ENCODE data around the gene LPAR2.

The LPAR2 gene

GRCh38 chr19:19582471-19582870 lies 45.5 kb downstream of the LPAR2 start:
- no peaks in the 10 kb centered on the region for H3K27me3 ChIP-seq (ENCODE audit: insufficient read depth, poor library complexity, severe bottlenecking)

DNA sequence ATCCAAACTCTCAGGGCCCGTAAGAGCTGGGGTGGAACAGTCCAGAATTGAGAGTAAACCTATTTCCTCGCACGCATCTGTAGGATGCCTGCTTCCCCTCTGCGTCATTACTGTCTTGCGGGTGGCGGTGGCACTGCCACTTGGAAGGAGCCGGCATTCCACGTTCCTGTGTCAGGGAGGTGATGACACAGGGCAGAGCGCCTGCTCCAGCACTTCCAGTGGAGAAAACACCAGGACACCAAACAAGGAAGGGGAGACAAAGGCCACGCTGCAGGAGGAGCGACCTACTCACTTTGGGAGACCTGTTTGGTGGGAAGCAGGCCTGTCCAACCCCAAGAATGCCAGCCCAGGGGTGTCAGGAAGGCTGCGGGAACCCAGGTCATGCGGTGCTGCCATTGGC lies 46.6 kb downstream of the LPAR2 start:
- no peaks in the 10 kb centered on the region for H3K36me3 ChIP-seq (ENCODE audit: low read depth)
- no peaks in the 10 kb centered on the region for H3K27me3 ChIP-seq (ENCODE audit: insufficient read depth, poor library complexity, severe bottlenecking)
- no peak overlapping the region for H3K27ac ChIP-seq (ENCODE audit: poor library complexity, severe bottlenecking)
- DNase-seq (ENCODE audit: low spot score) (no peak), ATAC-seq (ENCODE audit: low read depth) (no peak)
- TF ChIP-seq, protein P1, sequence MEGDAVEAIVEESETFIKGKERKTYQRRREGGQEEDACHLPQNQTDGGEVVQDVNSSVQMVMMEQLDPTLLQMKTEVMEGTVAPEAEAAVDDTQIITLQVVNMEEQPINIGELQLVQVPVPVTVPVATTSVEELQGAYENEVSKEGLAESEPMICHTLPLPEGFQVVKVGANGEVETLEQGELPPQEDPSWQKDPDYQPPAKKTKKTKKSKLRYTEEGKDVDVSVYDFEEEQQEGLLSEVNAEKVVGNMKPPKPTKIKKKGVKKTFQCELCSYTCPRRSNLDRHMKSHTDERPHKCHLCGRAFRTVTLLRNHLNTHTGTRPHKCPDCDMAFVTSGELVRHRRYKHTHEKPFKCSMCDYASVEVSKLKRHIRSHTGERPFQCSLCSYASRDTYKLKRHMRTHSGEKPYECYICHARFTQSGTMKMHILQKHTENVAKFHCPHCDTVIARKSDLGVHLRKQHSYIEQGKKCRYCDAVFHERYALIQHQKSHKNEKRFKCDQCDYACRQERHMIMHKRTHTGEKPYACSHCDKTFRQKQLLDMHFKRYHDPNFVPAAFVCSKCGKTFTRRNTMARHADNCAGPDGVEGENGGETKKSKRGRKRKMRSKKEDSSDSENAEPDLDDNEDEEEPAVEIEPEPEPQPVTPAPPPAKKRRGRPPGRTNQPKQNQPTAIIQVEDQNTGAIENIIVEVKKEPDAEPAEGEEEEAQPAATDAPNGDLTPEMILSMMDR (IDR thresholded peaks at IDR 0.05; ENCODE audit: poor library complexity, severe bottlenecking) = no peak
- no peak overlapping the region for H3K4me3 ChIP-seq (ENCODE audit: severe bottlenecking)
- H3K9me3 ChIP-seq (ENCODE audit: severe bottlenecking) = no peaks in the 10 kb centered on the region
- H3K4me1 ChIP-seq (ENCODE audit: insufficient read depth, poor library complexity, severe bottlenecking) = no peaks in the 10 kb centered on the region

More at GRCh38 chr19:19582471-19582870, 45.5 kb downstream of the LPAR2 start:
- no peaks in the 10 kb centered on the region for H3K9me3 ChIP-seq (ENCODE audit: severe bottlenecking)
- no peak overlapping the region for H3K4me3 ChIP-seq (ENCODE audit: severe bottlenecking)
- H3K4me1 ChIP-seq (ENCODE audit: insufficient read depth, poor library complexity, severe bottlenecking) = no peaks in the 10 kb centered on the region
- H3K36me3 ChIP-seq (ENCODE audit: low read depth) = no peaks in the 10 kb centered on the region
- no peak overlapping the region for H3K27ac ChIP-seq (ENCODE audit: poor library complexity, severe bottlenecking)
- DNase-seq (ENCODE audit: low spot score) (no peak), ATAC-seq (ENCODE audit: low read depth) (no peak)
- TF ChIP-seq, protein P1 (IDR thresholded peaks at IDR 0.05; ENCODE audit: poor library complexity, severe bottlenecking) = no peak

DNA sequence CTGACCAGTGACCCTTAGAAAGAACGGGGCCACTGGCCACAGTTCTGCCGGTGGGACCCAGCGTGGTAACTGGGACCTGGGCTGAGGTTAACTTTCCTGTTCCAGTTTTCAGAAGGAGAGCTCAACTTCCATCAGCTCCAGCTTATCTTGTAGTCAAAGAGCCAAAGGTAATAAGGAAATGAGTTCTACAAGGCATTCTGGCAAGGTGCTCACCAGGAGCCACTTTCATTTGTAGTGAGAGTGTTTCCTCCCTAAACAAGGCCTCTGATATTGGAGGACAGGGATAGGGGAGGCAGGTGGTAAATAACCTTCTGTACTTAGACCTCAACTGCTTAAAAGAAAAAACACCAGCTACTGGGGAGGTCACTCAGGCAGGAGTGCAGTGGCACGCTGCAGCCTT lies 47.6 kb downstream of the LPAR2 start:
- no peaks in the 10 kb centered on the region for H3K36me3 ChIP-seq (ENCODE audit: low read depth)
- H3K9me3 ChIP-seq (ENCODE audit: severe bottlenecking) = no peaks in the 10 kb centered on the region
- DNase-seq (ENCODE audit: low spot score) (no peak), ATAC-seq (ENCODE audit: low read depth) (no peak)
- H3K27ac ChIP-seq (ENCODE audit: poor library complexity, severe bottlenecking) = no peak overlapping the region
- H3K4me3 ChIP-seq (ENCODE audit: severe bottlenecking) = no peak overlapping the region
- TF ChIP-seq, protein P1 (IDR thresholded peaks at IDR 0.05; ENCODE audit: poor library complexity, severe bottlenecking) = no peak
- H3K4me1 ChIP-seq (ENCODE audit: insufficient read depth, poor library complexity, severe bottlenecking) = no peaks in the 10 kb centered on the region
- H3K27me3 ChIP-seq (ENCODE audit: insufficient read depth, poor library complexity, severe bottlenecking) = no peaks in the 10 kb centered on the region

DNA sequence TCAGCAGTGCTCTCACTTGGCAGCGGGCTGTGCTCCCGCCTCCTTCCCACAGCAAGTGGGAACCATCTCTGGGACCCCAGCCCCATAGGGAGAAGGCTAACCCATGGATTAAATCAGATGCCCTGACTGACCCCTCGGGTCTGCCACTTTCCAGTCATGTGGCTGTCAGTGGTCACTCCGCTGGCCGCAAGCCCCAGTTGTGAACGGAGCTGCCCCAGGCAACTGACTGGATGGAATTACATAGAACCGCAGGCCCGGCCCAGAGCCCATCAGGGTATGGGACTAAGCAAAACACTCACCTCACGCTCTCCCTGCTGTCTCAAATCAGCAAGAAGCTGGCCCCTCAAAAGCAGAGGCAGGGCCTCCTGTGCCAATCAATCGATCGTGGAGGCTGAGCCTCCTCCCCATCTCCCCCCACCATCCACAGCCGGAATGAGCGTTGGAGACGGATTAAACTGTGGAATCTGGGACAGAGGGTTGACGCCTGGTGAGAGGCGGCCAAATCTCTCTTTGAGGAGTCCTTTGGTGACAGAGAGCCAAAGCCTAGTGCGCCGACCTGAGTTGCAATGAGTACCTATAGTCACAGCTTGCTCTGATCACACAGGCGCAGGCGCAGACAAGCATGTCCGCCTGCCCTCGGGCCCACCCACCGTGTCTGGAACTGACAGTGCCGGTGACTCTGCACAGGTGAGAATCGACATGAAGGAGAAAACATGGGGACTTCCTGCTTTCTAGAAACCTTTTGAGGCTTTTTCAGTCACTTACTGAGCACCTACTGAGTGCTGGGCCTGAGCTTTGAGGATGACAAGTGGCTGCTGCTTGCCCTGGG lies 48.3 kb downstream of the LPAR2 start:
- TF ChIP-seq, protein P1 (IDR thresholded peaks at IDR 0.05; ENCODE audit: poor library complexity, severe bottlenecking) = no peak
- Histone ChIP-seq H3K36me3 (ENCODE audit: low read depth) (no peaks in the 10 kb centered on the region), H3K9me3 (ENCODE audit: severe bottlenecking) (no peaks in the 10 kb centered on the region), H3K27me3 (ENCODE audit: insufficient read depth, poor library complexity, severe bottlenecking) (no peaks in the 10 kb centered on the region), H3K4me1 (ENCODE audit: insufficient read depth, poor library complexity, severe bottlenecking) (no peaks in the 10 kb centered on the region), H3K4me3 (ENCODE audit: severe bottlenecking) (no peak overlapping the region), H3K27ac (ENCODE audit: poor library complexity, severe bottlenecking) (no peak overlapping the region)
- DNase-seq (ENCODE audit: low spot score) (no peak), ATAC-seq (ENCODE audit: low read depth) (no peak)

DNA sequence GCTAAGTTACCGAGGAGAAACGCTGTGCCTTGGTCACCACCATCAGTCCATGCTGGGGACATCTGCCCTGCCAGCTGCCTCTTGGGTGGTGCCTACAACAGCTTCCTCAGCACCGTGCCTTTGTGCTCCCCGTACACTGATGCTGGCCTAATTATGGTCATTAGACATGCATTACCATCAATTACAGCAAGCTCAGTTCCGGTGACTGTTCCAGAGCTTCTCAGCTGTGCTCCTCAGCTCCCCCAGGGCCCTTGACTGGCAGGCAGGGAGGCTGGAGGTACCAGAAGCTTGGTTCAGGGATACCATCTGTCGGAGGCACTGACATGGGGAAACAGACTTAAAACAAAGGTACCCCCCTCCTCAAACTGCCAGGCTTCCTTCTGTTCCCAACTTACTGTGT lies 49.8 kb downstream of the LPAR2 start:
- Histone ChIP-seq H3K4me3 (ENCODE audit: severe bottlenecking) (no peak overlapping the region), H3K9me3 (ENCODE audit: severe bottlenecking) (no peaks in the 10 kb centered on the region), H3K27ac (ENCODE audit: poor library complexity, severe bottlenecking) (no peak overlapping the region), H3K4me1 (ENCODE audit: insufficient read depth, poor library complexity, severe bottlenecking) (no peaks in the 10 kb centered on the region), H3K27me3 (ENCODE audit: insufficient read depth, poor library complexity, severe bottlenecking) (no peaks in the 10 kb centered on the region), H3K36me3 (ENCODE audit: low read depth) (no peaks in the 10 kb centered on the region)
- ATAC-seq (ENCODE audit: low read depth) (no peak), DNase-seq (ENCODE audit: low spot score) (no peak)
- TF ChIP-seq, protein P1 (IDR thresholded peaks at IDR 0.05; ENCODE audit: poor library complexity, severe bottlenecking) = no peak
